HG03060 (cell line): ENCODE results near the gene MYEOV.

Experiments used
- ATAC-seq: cut with Tn5 transposase; IDR thresholded peaks from one replicate; pipeline ENCODE4 v1.9.1; 2021; ENCODE audit warnings: low read depth, moderate number of reproducible peaks; ENCODE audit not compliant: unreplicated experiment

Gene MYEOV

DNA sequence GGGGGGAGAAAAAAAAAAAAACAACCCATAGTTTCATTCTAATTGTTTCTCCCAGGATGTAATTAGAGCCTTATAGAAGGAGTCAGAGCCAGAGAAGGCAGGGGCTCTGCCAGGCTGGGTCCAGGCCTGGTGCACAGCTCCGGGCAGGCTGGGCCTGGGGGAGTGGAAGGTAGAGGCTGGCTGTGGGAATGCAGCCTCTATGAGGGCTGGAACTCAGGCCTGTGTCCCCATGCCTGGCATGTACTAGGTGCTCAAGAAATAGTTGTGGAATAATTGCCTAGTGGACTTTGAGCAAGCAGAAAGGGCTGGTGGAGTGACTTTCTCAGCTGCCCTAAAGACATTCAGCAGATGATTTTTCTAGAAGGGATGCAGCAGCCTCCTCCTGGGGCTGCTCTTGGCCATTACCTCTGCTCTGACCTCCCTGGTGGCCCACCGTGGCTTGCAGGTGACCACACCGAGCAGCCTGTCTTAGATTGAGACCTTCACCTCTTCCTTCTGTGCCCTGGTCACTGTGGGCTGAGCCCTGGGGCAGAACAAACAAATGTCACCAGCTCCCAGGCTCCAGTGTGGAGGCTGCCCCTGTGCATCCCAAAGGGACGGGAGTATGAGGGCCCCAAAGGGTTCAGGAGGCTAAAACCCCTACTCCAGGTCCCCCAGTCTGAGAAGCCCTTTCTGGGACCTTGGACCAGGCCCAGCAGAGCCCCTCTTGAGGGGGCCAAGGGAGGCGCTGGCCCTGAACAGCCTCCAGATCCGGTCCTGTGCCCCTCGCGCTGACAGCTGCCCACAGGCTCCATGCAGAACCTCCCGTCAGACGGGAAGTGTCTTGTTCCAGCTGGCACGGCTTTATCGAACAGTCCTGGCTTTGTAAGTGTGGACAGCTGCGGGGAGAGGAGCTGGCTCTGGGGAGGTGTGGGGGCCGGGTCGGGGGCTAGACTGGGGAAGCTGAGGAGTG lies 18.8 kb downstream of the MYEOV start:
- ATAC-seq, result no peak

DNA sequence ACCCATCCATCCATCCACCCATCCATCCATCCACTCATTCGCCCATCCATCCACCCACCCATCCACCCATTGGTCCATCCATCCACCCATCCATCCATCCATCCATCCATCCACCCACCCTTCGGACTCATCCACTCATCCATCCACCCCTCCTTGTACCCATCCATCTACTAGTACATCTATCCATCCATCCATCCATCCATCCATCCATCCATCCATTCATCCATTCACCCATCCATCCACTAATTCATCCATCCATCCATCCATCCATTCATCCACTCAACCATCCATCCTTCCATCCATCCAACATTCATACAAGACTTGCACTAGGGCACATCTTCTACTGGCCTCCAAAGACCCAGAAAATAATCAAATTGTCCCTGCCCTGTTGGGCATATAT lies 20.0 kb downstream of the MYEOV start:
- no peak for ATAC-seq

DNA sequence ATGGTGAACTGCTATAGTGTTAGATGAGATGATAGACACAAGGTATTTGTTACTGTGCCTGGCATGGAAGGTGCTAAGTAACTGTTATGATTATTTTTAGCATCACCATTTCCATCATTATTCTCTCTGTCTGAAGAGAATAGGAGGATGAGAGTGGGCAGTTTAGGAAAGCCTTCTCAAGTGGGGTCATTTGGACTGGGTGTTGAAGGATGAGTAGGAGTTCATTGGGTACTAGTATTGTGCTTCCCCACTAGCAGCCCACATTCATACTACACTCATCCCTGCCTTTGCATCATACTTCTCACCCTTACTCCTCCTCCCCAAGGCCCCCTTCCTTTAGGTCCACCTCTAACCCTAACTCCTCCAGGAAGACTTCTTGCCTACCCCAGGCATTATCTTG lies 20.6 kb downstream of the MYEOV start:
- ATAC-seq, result no peak

DNA sequence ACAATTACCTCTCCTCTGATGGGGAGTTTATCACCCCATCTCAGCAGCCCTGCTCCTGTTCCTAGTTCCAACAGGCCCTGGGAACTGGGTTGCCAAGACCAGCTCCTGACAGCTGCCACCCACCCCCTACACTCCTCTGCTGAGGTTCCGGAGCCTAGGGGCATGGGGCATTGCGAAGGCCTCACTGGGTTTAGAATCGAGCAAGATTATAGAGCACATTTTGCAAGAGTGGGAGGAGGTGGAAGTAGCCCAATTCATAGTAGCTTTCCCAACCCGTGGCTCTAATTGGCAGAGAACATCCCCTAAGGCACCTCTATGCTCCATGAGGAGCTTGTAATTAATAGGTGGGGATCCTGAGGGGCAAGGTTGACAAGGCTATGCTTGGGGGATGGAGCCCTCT lies 23.0 kb downstream of the MYEOV start:
- no peak for ATAC-seq

DNA sequence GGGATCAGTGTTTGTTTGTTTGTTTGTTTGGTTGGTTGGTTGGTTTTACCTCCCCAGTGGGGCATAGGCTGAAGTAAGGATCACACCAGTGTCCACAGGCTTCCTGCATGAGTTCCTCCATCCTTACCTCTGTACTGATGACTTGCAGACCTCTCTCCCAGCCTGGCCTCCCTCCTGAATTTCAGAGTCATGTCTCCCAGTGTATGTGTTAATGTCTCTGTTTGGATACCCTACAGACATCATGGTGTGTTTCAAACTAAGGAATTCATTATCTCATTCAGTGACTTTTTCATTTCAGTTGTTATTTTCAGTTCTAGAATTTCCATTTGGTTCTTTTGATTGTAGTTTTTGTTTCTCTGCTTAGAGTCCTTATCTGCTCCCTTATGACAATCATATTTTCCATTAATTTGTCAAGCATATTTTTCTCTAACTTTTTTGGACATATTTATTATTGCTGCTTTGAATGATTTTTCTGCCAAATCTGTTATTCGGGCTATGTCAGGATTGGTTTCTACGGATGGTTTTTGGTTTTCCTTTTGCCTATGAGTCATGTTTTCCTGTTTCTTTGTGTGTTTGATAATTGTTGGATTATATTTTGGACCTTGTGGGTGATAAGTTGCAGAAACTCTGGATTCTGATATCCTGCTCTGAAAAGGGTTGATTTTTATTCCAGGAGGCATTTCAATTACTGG lies 23.6 kb downstream of the MYEOV start:
- ATAC-seq, result no peak

DNA sequence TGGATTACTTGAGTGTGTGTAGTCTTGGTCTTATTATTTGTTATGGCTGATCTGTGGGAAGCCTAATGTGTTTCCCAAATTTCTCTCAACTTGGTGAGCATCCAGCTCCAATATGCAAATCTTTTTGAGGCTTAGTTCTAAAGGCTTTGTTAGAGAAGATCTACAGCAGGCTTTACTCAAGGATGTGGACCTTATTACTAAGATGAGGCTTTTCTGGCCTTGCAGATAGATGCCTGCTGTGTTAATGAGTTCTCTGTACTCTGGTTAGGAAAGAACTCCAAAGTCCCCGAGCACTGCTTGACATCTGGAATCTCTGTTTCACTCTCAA lies 24.1 kb downstream of the MYEOV start:
- ATAC-seq, result no peak

DNA sequence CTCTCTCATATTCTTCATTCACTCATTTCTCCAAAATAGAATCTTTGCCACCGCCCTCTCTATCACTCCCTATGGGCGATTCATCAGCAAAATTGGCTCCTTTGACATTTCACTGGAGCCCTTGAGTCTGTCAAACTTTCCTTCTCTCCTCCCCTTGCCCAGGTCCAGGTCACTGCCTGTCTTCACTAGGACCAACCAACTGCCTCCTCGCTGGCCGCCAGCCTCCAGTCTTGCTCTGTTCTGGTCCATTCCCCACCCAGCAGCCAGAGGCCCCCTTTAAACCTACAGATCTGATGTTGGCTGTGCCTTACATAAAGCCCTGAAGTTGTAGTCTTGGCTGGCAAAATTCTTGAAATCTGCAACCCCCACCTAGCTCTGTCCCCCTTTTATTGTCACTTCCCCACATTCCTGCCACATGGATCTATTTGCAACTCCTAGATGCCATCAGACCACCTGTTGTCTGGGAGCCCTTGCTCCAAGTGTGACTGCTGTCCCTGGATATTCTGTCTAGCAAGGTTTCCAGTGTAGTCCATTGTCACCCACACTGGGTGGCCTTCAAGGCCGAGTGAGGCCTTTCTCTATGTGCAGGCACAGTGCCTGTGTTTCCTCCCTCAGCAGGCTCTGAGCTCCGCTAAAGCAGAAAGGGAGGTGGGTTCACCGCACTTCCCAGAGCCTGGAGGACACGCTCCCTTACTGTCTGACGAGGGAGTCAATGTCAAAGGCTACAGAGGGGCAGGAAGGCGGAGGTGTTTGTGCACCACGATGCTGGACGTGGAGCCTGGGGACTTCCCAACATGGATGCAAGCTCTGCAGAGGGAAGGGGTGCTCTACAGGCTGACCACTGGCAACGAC lies 25.5 kb downstream of the MYEOV start:
- no peak for ATAC-seq

DNA sequence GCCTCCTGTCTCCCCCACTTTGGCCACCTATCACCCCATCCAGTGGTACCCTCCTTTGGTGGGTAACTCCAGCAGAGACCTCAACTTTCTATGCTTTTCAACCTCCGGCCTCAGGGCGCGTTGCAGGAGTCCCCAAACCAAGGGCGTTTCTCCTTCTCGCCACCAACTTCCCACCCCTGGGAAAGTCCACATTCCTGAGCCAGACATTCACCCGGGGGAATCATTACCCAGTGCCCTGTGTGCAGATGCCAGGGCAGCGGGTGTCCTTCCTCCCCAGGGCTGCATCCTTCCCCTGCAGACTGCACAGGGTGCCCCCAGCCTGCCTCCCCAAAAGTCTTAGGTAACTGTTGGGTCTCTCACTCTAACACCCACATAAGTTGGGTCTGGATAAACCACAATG lies 26.4 kb downstream of the MYEOV start:
- ATAC-seq, result no peak

DNA sequence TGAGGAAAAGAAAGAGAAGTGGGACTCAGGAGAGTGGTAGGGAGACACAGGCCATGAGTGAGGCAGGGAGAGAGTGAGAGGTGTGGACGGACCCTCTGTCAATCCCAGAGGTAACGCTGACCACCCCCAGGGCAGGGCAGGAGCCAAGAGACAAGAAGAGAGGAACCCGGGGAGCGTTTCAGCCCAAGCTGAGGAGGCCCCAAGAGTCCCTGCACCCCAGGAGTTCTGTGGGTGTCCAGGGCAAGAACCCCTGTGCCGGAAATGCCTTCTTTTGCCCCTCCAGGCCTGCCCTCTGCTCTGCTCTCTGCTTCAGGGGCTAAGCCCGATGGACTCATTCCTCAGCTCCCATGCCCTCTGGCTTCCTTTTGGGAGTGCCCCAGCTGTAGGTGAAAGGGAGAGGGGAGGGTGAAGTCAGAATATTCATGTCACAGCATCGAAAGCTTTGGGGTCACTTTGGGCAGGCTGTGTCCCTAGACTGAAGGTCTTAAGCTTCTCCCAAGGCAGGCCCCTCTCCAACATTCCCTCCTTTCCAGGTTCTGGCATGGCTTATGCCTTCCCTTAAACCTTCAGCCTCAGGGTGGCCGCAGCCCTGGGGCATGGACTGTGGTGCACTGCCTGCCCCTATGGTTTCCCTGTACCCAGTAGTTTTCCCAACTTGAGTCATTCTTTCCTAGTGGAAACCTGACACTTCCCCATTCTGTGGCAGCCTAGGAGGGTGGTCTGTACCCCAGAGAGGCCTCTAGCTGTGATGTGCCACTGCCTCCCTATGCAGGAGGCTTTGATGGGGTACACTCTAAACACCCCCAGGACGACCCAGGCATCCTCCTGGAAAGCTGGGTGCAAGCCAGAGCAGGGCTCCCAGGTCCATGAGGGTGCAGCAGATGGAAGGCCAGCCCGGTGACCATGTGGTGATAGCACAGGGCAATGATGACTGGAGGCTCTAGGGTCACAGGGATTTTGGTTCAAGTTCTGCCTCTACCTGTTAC lies 27.1 kb downstream of the MYEOV start:
- no peak for ATAC-seq

DNA sequence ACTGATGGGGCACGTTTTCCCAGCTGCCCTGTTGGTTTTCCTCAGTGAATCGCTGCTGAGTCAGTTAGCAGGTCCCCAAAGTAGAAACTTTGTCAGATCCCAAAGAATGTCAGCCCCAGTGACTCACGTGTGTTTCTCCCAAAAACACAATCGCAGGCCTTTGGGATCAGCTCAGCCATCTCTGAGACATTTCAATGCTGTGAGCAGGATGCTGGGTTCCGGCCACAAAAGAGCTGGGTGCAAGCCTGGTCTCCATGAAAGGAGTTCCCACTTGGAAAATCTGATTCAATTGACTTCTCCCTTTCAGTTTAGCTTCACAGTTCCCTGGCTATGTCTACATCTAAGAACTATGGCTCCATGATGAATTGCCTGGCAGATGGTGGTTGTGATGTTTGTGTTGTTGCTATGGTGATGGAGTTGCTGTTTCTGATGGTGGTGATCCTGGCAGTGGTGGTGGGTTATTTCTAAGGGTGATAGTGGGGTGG lies 28.0 kb downstream of the MYEOV start:
- no peak for ATAC-seq

DNA sequence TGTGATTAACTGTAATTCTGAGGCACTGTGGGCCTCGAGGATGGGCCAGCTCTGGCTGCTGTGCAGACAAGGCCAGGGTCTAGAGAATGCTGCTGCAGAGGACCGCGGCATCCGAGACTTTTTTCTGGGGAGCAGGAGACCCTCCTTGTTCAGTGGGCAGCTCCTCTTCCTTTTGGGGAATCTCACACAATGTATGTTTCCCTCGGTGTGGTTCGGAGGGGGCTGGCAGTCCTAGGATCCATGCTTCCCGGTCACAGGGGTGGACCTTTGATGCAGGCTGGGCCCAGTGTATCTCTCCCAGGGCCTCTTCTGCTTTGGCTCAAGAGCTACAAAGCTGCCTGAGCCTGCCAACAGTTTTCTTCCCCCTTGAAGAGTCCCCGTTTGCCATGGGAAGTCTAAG lies 31.5 kb downstream of the MYEOV start:
- ATAC-seq, result no peak

DNA sequence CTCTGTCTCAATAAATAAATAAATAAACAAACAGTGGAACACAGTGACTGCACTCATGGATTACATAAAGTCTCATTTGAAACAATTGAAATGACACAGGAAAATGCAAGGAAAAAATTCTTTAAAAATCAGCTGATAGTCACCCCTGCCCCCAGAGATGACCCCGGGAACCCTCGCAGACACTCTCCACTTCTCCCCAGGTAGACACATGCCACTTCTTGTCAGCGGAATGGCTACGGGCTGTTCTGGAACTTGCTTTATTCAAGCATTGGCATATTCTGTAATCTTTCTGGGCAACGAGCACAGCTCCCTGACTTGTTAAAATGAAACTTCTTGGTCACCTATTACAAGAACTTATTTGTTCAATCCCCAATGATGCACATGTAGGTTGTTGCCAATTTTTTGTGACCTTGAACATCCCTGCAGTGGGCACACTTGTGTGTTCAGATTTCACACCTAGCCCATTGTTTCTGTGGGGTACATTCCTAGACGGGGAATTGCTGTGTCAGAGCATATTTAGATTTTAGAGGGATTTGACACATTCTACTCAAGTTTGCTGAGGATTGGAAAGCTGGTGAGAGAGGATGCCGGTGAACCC lies 32.8 kb downstream of the MYEOV start:
- no peak for ATAC-seq

DNA sequence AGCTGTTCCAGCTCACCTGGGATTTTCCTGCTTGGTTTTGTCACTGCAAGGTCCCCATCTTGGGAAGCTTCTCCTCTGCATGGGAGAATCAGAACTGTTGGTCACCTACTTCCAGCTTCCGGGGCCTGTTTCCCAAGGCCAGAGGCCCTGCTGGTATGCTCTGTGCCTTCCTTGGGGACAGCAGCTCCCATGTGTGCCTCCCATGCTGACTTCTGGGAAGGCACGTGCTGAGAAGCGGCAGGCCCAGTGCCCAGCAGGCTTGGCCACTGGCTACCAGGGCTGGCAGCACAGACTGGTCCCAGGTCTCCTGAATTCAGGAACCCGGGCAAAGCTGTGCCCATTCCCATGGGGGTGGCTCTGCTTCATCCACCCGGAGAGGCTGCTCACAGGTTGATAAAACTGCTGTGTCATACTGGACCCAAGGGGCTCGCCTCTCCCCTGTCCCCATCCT lies 33.8 kb downstream of the MYEOV start:
- ATAC-seq, result no peak

DNA sequence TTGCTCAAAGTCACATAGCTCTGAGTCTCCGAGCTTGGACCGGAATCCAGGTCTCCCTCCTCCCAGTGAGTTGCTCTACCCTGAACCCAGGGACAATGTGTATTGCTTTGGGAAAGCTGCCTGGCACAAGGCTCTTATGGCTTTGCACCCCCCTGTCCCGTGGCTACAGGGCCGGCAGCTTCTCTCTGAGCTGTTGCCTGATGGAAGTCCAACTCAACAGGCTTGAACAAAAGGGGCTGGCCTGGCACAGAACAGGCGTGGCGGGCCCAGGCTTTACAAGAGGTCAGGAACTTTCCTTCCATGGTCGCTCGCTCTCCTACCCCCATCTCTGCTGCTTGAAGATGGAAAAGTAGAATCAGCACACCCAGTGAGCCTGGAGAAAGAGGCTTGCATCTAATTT lies 34.3 kb downstream of the MYEOV start:
- no peak for ATAC-seq

DNA sequence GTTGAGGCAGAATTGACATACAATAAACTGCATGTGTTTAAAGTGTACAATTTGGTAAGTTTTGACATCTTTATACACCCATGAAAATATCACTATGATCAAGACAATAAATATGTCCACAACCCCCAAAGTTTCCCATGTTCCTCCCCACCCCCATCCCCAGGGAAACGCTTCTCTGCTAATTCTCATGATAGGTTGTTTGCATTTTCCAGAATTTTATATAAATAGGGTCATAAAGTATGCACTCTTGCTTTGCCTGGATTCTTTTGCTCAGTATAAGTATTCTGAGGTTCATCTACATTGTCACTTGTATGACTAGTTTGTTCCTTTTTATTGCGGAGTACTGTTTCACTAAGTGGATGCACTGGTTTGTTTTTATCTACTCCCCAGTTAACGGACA lies 35.6 kb downstream of the MYEOV start:
- ATAC-seq, result no peak

DNA sequence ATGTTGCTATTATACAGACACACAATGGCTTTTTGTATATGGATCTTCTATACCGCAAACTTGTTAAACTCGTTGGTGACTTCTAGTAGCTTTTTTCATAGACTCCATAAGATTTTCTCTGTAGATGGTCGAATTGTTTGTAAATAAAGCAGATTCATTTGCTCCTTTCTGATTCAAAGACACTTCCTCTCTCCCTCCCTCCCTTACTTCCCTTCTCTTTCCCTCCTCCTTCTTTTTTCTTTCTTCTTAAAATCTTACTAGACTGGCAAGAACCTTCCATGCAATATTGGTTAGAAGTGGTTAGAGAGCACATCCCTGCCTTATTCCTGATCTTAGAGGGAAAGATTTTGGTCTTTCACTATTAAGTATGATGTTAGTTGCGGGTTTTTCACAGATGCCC lies 36.4 kb downstream of the MYEOV start:
- no peak for ATAC-seq

DNA sequence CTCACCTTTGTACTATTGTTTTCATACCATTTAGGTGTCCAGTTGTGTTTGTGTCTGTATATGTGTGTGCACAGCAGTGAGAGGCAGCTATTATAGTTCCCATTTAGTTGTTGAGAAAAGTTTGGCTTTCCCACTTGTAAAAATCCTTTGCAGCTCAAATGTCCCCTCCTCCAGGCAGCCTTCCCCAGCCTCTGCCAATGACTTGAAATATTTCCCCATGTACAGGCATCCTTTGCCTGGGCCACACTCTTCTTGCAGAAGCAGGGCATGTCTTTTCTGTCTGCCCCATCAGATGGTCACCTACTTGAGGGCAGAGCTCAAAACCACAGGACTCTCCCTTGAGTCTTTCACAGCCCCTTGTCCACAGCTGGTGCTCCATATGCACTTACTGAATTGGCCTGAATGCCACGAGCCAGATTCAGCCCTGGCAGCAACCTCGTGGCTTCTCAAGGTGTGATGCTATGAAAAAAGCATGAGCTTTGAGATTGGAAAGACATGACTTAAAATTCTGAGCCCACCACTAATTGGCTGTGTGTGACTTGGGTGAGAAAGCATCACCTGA lies 39.3 kb downstream of the MYEOV start:
- no peak for ATAC-seq

DNA sequence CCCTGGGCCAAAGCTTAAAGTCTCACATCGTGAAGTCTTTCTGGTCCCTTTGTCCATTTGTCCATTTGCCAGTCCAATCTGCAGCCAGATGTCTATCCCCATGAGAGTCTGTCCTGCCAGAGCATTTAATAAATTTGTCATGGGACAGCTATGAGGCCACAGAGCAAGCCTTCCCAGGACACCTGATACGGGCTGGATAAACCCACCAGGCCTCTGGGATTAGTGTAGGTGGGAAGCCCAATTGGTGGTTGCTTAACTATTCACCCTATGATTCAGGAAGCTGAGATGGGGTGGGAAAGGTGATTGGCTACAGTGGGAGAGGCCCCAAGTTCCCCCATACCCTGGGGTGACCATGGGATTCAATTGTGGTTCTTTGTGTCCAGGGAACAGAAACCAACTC lies 39.9 kb downstream of the MYEOV start:
- no peak for ATAC-seq
